ENCODE measurements around the gene TMEM255B.
"Not testable (repeated sequence)": the region's sequence is repeated elsewhere in the genome, so short reads cannot be mapped to it uniquely, and the experiment has no call there.

The TMEM255B gene

GRCh38 chr13:113791226-113791625 lies 32.2 kb downstream of the TMEM255B start:
- DNase-seq = no peak

- DNase-seq = no peak
Observed at GRCh38 chr13:113791761-113792160, 32.7 kb downstream of the TMEM255B start.

GRCh38 chr13:113792236-113792770 lies 33.3 kb downstream of the TMEM255B start:
- no peak for DNase-seq

- DNase-seq = no peak
Observed at GRCh38 chr13:113792886-113793717, 34.1 kb downstream of the TMEM255B start.

GRCh38 chr13:113793718-113794085 lies 34.7 kb downstream of the TMEM255B start:
- no peak for DNase-seq

GRCh38 chr13:113794086-113794485 lies 35.1 kb downstream of the TMEM255B start:
- no peak for DNase-seq

GRCh38 chr13:113794764-113795173 lies 35.7 kb downstream of the TMEM255B start:
- no peak for DNase-seq

- DNase-seq = not testable (repeated sequence)
Observed at GRCh38 chr13:113795362-113795761, 36.3 kb downstream of the TMEM255B start.

- DNase-seq = no peak
Observed at GRCh38 chr13:113796211-113796963, 37.4 kb downstream of the TMEM255B start.

GRCh38 chr13:113796964-113797676 lies 38.1 kb downstream of the TMEM255B start:
- no peak for DNase-seq

- no peak for DNase-seq
Observed at GRCh38 chr13:113798200-113798811, 39.3 kb downstream of the TMEM255B start.

- DNase-seq = no peak
Observed at GRCh38 chr13:113800576-113800926, 41.5 kb downstream of the TMEM255B start.

GRCh38 chr13:113801289-113801961 lies 42.4 kb downstream of the TMEM255B start:
- DNase-seq = no peak

GRCh38 chr13:113802090-113802531 lies 43.1 kb downstream of the TMEM255B start:
- no peak for DNase-seq

- no peak for DNase-seq
Observed at GRCh38 chr13:113802761-113803160, 43.7 kb downstream of the TMEM255B start.

- no peak for DNase-seq
Observed at GRCh38 chr13:113803409-113804016, 44.5 kb downstream of the TMEM255B start.

- DNase-seq = no peak
Observed at GRCh38 chr13:113804017-113804702, 45.1 kb downstream of the TMEM255B start.

- no peak for DNase-seq
Observed at GRCh38 chr13:113804703-113805430, 45.8 kb downstream of the TMEM255B start.

GRCh38 chr13:113805431-113806103 lies 46.5 kb downstream of the TMEM255B start:
- DNase-seq = no peak

GRCh38 chr13:113806104-113806471 lies 47.1 kb downstream of the TMEM255B start:
- no peak for DNase-seq

Measured in NCI-H1436 treated with DMSO at 0.1 percent for 48 hours (cell line).